ENCODE measurements around the gene PRXL2A. TPM values are rescaled to one million over a fixed set of nuclear protein-coding genes. Genes with fewer than 3 reads are reported as not detected.

PRXL2A gene
- total and polyA plus RNA-seq, 2 experiments from 2014 or later = 31.8 to 51.7 TPM

GRCh38 chr10:80421707-80422536, 13.6 kb downstream of the PRXL2A start (continued):
- TF ChIP-seq, protein P1, sequence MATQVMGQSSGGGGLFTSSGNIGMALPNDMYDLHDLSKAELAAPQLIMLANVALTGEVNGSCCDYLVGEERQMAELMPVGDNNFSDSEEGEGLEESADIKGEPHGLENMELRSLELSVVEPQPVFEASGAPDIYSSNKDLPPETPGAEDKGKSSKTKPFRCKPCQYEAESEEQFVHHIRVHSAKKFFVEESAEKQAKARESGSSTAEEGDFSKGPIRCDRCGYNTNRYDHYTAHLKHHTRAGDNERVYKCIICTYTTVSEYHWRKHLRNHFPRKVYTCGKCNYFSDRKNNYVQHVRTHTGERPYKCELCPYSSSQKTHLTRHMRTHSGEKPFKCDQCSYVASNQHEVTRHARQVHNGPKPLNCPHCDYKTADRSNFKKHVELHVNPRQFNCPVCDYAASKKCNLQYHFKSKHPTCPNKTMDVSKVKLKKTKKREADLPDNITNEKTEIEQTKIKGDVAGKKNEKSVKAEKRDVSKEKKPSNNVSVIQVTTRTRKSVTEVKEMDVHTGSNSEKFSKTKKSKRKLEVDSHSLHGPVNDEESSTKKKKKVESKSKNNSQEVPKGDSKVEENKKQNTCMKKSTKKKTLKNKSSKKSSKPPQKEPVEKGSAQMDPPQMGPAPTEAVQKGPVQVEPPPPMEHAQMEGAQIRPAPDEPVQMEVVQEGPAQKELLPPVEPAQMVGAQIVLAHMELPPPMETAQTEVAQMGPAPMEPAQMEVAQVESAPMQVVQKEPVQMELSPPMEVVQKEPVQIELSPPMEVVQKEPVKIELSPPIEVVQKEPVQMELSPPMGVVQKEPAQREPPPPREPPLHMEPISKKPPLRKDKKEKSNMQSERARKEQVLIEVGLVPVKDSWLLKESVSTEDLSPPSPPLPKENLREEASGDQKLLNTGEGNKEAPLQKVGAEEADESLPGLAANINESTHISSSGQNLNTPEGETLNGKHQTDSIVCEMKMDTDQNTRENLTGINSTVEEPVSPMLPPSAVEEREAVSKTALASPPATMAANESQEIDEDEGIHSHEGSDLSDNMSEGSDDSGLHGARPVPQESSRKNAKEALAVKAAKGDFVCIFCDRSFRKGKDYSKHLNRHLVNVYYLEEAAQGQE (IDR thresholded peaks at IDR 0.05; ENCODE audit: unreplicated experiment) = no peak
- TF ChIP-seq EZH2 (IDR thresholded peaks at IDR 0.05; ENCODE audit: low read depth, unreplicated experiment) (no peak), STAT1 (IDR thresholded peaks at IDR 0.05; ENCODE audit: unreplicated experiment) (no peak), ZNF114 (CRISPR knock-in tag; IDR thresholded peaks at IDR 0.05) (no peak)

- H3K27ac ChIP-seq (ENCODE audit: low read depth) = no peak overlapping the region
- Mint-ChIP-seq H3K4me3 (no peak overlapping the region), H3K4me1 (no peaks in the 10 kb centered on the region), H3K27ac (no peak overlapping the region), H3K36me3 (ENCODE audit: low read depth) (peaks cover 48% of the 10 kb centered on the region), H3K27me3 (ENCODE audit: insufficient read depth, low read depth, poor library complexity) (peaks cover 2% of the 10 kb centered on the region), H3K9me3 (no peaks in the 10 kb centered on the region)
- no peak overlapping the region for H3K4me2 ChIP-seq
- H3F3A ChIP-seq (replicated peaks; ENCODE audit: low read depth) = no peaks in the 10 kb centered on the region
- H2AFZ ChIP-seq = no peak overlapping the region
- DNase-seq (ENCODE audit: low spot score) = no peak
- H4K20me1 ChIP-seq (replicated peaks; ENCODE audit: insufficient read depth) = peaks cover 12% of the 10 kb centered on the region; the same call in 1 of the 2 replicates
- no peak overlapping the region for H3K4me3 ChIP-seq
- peaks cover 4% of the 10 kb centered on the region; the same call in 1 of the 2 replicates for H3K36me3 ChIP-seq (ENCODE audit: insufficient read depth)
- no peak for ATAC-seq
- no peaks in the 10 kb centered on the region for H3K4me1 ChIP-seq (ENCODE audit: insufficient read depth)
- no peaks in the 10 kb centered on the region for H3K79me2 ChIP-seq (replicated peaks; ENCODE audit: insufficient read depth)
- TF ChIP-seq POLR2AphosphoS5 (IDR thresholded peaks at IDR 0.05; ENCODE audit: low read depth) (no peak), EZH2phosphoT487 (IDR thresholded peaks at IDR 0.05; ENCODE audit: unreplicated experiment) (no peak), EZH2 (IDR thresholded peaks at IDR 0.05; ENCODE audit: low read depth, unreplicated experiment) (no peak)
- TF ChIP-seq, protein P2, sequence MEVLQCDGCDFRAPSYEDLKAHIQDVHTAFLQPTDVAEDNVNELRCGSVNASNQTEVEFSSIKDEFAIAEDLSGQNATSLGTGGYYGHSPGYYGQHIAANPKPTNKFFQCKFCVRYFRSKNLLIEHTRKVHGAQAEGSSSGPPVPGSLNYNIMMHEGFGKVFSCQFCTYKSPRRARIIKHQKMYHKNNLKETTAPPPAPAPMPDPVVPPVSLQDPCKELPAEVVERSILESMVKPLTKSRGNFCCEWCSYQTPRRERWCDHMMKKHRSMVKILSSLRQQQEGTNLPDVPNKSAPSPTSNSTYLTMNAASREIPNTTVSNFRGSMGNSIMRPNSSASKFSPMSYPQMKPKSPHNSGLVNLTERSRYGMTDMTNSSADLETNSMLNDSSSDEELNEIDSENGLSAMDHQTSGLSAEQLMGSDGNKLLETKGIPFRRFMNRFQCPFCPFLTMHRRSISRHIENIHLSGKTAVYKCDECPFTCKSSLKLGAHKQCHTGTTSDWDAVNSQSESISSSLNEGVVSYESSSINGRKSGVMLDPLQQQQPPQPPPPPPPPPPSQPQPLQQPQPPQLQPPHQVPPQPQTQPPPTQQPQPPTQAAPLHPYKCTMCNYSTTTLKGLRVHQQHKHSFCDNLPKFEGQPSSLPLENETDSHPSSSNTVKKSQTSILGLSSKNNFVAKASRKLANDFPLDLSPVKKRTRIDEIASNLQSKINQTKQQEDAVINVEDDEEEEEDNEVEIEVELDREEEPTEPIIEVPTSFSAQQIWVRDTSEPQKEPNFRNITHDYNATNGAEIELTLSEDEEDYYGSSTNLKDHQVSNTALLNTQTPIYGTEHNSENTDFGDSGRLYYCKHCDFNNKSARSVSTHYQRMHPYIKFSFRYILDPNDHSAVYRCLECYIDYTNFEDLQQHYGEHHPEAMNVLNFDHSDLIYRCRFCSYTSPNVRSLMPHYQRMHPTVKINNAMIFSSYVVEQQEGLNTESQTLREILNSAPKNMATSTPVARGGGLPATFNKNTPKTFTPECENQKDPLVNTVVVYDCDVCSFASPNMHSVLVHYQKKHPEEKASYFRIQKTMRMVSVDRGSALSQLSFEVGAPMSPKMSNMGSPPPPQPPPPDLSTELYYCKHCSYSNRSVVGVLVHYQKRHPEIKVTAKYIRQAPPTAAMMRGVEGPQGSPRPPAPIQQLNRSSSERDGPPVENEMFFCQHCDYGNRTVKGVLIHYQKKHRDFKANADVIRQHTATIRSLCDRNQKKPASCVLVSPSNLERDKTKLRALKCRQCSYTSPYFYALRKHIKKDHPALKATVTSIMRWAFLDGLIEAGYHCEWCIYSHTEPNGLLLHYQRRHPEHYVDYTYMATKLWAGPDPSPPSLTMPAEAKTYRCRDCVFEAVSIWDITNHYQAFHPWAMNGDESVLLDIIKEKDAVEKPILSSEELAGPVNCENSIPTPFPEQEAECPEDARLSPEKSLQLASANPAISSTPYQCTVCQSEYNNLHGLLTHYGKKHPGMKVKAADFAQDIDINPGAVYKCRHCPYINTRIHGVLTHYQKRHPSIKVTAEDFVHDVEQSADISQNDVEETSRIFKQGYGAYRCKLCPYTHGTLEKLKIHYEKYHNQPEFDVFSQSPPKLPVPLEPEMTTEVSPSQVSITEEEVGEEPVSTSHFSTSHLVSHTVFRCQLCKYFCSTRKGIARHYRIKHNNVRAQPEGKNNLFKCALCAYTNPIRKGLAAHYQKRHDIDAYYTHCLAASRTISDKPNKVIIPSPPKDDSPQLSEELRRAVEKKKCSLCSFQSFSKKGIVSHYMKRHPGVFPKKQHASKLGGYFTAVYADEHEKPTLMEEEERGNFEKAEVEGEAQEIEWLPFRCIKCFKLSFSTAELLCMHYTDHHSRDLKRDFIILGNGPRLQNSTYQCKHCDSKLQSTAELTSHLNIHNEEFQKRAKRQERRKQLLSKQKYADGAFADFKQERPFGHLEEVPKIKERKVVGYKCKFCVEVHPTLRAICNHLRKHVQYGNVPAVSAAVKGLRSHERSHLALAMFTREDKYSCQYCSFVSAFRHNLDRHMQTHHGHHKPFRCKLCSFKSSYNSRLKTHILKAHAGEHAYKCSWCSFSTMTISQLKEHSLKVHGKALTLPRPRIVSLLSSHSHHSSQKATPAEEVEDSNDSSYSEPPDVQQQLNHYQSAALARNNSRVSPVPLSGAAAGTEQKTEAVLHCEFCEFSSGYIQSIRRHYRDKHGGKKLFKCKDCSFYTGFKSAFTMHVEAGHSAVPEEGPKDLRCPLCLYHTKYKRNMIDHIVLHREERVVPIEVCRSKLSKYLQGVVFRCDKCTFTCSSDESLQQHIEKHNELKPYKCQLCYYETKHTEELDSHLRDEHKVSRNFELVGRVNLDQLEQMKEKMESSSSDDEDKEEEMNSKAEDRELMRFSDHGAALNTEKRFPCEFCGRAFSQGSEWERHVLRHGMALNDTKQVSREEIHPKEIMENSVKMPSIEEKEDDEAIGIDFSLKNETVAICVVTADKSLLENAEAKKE (CRISPR knock-in tag; IDR thresholded peaks at IDR 0.05) = no peak
- TF ChIP-seq, protein P3, sequence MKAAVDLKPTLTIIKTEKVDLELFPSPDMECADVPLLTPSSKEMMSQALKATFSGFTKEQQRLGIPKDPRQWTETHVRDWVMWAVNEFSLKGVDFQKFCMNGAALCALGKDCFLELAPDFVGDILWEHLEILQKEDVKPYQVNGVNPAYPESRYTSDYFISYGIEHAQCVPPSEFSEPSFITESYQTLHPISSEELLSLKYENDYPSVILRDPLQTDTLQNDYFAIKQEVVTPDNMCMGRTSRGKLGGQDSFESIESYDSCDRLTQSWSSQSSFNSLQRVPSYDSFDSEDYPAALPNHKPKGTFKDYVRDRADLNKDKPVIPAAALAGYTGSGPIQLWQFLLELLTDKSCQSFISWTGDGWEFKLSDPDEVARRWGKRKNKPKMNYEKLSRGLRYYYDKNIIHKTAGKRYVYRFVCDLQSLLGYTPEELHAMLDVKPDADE (IDR thresholded peaks at IDR 0.05) = no peak
- H3K27me3 ChIP-seq (ENCODE audit: insufficient read depth) = no peaks in the 10 kb centered on the region
- no peaks in the 10 kb centered on the region for H3K9me2 ChIP-seq (ENCODE audit: insufficient read depth)
Measured at GRCh38 chr10:80425901-80426300, 17.6 kb downstream of the PRXL2A start.

Data from GM23338 (cell line).